Chondrocyte (in vitro differentiated cells): Measurements from ENCODE around the gene HNRNPA0. TPM values are rescaled to one million over a fixed set of nuclear protein-coding genes. Genes with fewer than 3 reads are reported as not detected.

Experiments used
- DNase-seq: peaks from one replicate; pipeline ENCODE4 v3.0.0; 2021; ENCODE audit warnings: mixed read lengths, low spot score
- H3K27ac Mint-ChIP-seq: one replicate; pipeline ENCODE4 v1.8.0; 2021; ENCODE audit warnings: mild to moderate bottlenecking, moderate library complexity, mixed read lengths; ENCODE audit not compliant: unreplicated experiment
- H3K27me3 Mint-ChIP-seq: 2 replicates; pipeline ENCODE4 v1.8.0; 2021; ENCODE audit warnings: low read depth, mixed read lengths
- H3K36me3 Mint-ChIP-seq: 2 replicates; pipeline ENCODE4 v1.8.0; 2021; ENCODE audit warnings: low read depth, mixed read lengths
- H3K4me1 Mint-ChIP-seq: 2 replicates; pipeline ENCODE4 v1.8.0; 2021; ENCODE audit warnings: low read depth, mild to moderate bottlenecking, mixed read lengths
- H3K4me3 Mint-ChIP-seq: one replicate; pipeline ENCODE4 v1.8.0; 2021; ENCODE audit warnings: mild to moderate bottlenecking, moderate library complexity, mixed read lengths; ENCODE audit not compliant: unreplicated experiment
- H3K9me3 Mint-ChIP-seq: 2 replicates; pipeline ENCODE4 v1.8.0; 2021; ENCODE audit warnings: low read depth, mixed read lengths
- total RNA-seq: library from RNA; stranded (reverse); gene quantifications from 3 replicates; pipeline ENCODE4 v1.2.1, GENCODE V29; 2021
- TF ChIP-seq, protein P1 (sequence below): fragments of 200-600 bp; sonication (generic); IDR thresholded peaks from 2 replicates; pipeline ENCODE4 v1.5.0; 2021; ENCODE audit warnings: antibody characterized with exemption, mild to moderate bottlenecking, moderate library complexity

Gene HNRNPA0
- total RNA-seq, 1 donor from 2014 or later = 35.0 TPM

DNA sequence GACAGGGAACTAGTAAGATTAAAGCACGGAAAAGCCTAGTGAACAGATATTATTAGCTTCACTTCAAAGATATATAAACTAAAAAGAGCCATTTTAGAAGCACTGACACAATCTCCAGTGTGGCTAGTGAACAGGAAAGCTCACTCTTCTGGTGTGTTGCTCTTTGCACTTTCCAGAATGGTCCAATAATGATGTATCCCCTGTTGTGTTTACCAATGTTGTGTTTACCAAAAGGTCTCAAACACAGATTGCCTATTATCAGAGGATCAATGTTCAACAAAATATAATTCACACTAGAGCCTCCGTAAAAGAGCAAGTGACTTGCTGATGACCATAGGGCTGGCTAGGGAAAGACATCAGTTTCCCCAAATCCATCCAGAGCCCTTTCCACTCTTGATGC lies 29.9 kb downstream of the HNRNPA0 start:
- no peaks in the 10 kb centered on the region for H3K4me1 Mint-ChIP-seq
- no peak for DNase-seq
- H3K9me3 Mint-ChIP-seq = no peaks in the 10 kb centered on the region
- H3K4me3 Mint-ChIP-seq = no peak overlapping the region
- TF ChIP-seq, protein P1, sequence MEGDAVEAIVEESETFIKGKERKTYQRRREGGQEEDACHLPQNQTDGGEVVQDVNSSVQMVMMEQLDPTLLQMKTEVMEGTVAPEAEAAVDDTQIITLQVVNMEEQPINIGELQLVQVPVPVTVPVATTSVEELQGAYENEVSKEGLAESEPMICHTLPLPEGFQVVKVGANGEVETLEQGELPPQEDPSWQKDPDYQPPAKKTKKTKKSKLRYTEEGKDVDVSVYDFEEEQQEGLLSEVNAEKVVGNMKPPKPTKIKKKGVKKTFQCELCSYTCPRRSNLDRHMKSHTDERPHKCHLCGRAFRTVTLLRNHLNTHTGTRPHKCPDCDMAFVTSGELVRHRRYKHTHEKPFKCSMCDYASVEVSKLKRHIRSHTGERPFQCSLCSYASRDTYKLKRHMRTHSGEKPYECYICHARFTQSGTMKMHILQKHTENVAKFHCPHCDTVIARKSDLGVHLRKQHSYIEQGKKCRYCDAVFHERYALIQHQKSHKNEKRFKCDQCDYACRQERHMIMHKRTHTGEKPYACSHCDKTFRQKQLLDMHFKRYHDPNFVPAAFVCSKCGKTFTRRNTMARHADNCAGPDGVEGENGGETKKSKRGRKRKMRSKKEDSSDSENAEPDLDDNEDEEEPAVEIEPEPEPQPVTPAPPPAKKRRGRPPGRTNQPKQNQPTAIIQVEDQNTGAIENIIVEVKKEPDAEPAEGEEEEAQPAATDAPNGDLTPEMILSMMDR = no peak
- no peaks in the 10 kb centered on the region for H3K36me3 Mint-ChIP-seq
- no peaks in the 10 kb centered on the region for H3K27me3 Mint-ChIP-seq
- no peak overlapping the region for H3K27ac Mint-ChIP-seq

DNA sequence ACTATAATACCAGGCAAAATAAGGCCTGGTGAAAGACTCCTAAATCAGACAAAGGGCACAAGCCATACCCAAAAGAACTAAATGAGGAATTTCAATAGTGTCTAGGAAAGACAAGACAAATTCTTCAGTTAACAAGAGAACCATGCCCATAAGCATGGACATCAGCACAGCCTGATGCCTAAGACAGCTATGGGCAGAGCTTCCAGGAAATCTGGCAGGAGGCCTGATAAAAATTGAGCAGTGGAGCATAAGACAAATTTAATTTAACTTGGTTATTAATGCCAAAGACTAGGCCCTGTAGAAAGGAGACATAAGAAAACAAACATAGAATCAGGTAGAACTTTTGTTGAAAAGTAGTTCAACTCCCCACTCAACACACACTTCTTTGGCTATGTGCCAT lies 35.6 kb downstream of the HNRNPA0 start:
- TF ChIP-seq, protein P1 = no peak
- H3K9me3 Mint-ChIP-seq = peaks cover 8% of the 10 kb centered on the region
- no peak overlapping the region for H3K4me3 Mint-ChIP-seq
- peaks cover 1% of the 10 kb centered on the region for H3K36me3 Mint-ChIP-seq
- no peaks in the 10 kb centered on the region for H3K4me1 Mint-ChIP-seq
- DNase-seq = no peak
- H3K27ac Mint-ChIP-seq = no peak overlapping the region
- no peaks in the 10 kb centered on the region for H3K27me3 Mint-ChIP-seq

DNA sequence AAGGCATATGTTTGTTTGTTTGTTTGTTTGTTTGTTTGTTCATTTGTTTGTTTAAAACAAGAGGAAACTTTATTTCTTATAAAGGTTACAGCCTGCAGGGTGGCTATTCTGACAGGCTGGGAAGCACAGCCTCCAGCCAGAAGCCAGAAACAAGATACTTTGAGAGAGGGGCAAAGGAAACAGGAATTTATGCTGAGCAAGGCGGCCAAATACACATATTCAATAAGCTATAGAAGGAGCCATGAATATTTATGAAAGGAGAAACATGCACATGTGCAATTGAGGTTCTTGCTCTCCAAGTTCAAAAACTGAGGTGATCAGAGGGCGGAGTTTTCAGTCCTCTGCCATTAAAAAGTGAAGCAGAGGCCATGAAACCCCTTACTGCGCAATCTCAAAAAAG lies 37.8 kb downstream of the HNRNPA0 start:
- Mint-ChIP-seq H3K27me3 (no peaks in the 10 kb centered on the region), H3K4me1 (peaks cover 4% of the 10 kb centered on the region), H3K27ac (no peak overlapping the region)

DNA sequence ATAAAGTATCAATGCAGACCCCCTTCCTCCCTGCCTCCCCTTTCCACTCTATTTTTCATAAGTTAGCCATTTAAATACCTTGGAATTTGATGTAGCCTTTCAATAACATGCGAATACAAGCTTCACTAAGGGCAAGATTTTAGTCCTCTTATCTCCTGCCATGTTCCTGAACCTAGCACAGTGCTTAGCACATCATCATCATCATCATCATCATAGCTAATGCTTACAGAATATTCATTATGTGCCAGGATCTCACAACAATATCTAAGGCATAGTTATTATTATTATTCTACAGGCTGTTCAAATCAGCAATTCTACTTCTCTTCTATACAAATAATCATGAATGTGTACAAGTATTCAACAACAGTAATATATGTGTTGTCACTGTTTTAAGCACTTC lies 38.7 kb downstream of the HNRNPA0 start:
- H3K4me3 Mint-ChIP-seq = no peak overlapping the region
- peaks cover 5% of the 10 kb centered on the region for H3K36me3 Mint-ChIP-seq
- H3K27ac Mint-ChIP-seq = no peak overlapping the region

More for the DNA sequence above, 37.8 kb downstream of the HNRNPA0 start:
- TF ChIP-seq, protein P1 = no peak
- H3K36me3 Mint-ChIP-seq = peaks cover 5% of the 10 kb centered on the region
- H3K4me3 Mint-ChIP-seq = no peak overlapping the region
- DNase-seq = no peak
- peaks cover 15% of the 10 kb centered on the region for H3K9me3 Mint-ChIP-seq

DNA sequence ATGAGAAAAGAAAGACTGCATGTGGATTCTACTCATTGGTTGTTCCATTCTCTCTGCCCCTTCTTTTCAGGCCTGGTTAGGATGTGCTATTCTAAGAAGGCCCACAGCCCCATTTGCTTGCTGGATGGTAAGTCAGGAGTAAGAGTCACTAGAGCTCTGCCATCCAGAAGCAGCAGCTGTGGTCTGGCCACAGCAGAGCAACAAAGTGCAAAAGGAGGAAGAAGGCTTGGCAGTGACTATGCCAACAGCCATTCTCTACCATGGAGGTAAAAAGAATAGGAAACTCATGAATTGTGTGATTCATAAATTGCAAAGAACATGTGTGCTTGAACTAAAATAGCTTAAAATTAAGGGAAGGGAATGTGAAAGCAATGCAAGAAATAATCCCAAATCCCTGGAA lies 39.2 kb downstream of the HNRNPA0 start:
- Mint-ChIP-seq H3K4me1 (peaks cover 15% of the 10 kb centered on the region), H3K9me3 (peaks cover 18% of the 10 kb centered on the region), H3K36me3 (peaks cover 5% of the 10 kb centered on the region), H3K4me3 (no peak overlapping the region), H3K27me3 (no peaks in the 10 kb centered on the region), H3K27ac (no peak overlapping the region)
- TF ChIP-seq, protein P1 = no peak
- no peak for DNase-seq

More for the DNA sequence above, 38.7 kb downstream of the HNRNPA0 start:
- H3K4me1 Mint-ChIP-seq = peaks cover 11% of the 10 kb centered on the region
- no peak for DNase-seq
- peaks cover 18% of the 10 kb centered on the region for H3K9me3 Mint-ChIP-seq
- TF ChIP-seq, protein P1 = no peak
- no peaks in the 10 kb centered on the region for H3K27me3 Mint-ChIP-seq
